Neural cell (in vitro differentiated cells): ENCODE measurements around the gene NEBL. TPM values are rescaled to one million over a fixed set of nuclear protein-coding genes. Genes with fewer than 3 reads are reported as not detected.

Experiments
- H2AFZ ChIP-seq: fragments of 200-600, 300-800 bp; sonication (generic), shearing (Covaris generic); 2 replicates; pipeline ENCODE4 v1.6.0; 2014; ENCODE audit warnings: low read depth, mild to moderate bottlenecking, antibody characterized with exemption, low read length, moderate library complexity
- H3F3A ChIP-seq: fragments of 200-600 bp; shearing (Covaris generic); 2 replicates; pipeline ENCODE4 v1.6.1; 2016; ENCODE audit warnings: mild to moderate bottlenecking, moderate library complexity, mixed read lengths, antibody characterized with exemption, low read length; ENCODE audit not compliant: insufficient read depth, poor library complexity, severe bottlenecking
- H3K27ac ChIP-seq: fragments of 200-600, 300-800 bp; sonication (generic), shearing (Covaris generic); 2 replicates; pipeline ENCODE4 v1.5.1; 2014; ENCODE audit warnings: mild to moderate bottlenecking, low read length, moderate library complexity
- H3K27me3 ChIP-seq: fragments of 300-800, 200-600 bp; sonication (generic), shearing (Covaris generic); 2 replicates; pipeline ENCODE4 v1.6.0; 2014; ENCODE audit warnings: mild to moderate bottlenecking, low read depth, low read length, moderate library complexity; ENCODE audit not compliant: insufficient read depth
- H3K36me3 ChIP-seq: fragments of 300-800, 200-600 bp; sonication (generic), shearing (Covaris generic); 2 replicates; pipeline ENCODE4 v1.5.1; 2014; ENCODE audit warnings: mild to moderate bottlenecking, antibody characterized with exemption, low read length, moderate library complexity; ENCODE audit not compliant: insufficient read depth
- H3K4me2 ChIP-seq: fragments of 300-800, 200-600 bp; sonication (generic), shearing (Covaris generic); 2 replicates; pipeline ENCODE4 v1.6.0; 2014; ENCODE audit warnings: mild to moderate bottlenecking, low read length
- H3K4me3 ChIP-seq: fragments of 300-800, 200-600 bp; sonication (generic), shearing (Covaris generic); 2 replicates; pipeline ENCODE4 v1.5.1; 2014; ENCODE audit warnings: mild to moderate bottlenecking, low read length, moderate library complexity
- H3K79me2 ChIP-seq: fragments of 200-600 bp; shearing (Covaris generic); replicated peaks from 2 replicates; pipeline ENCODE4 v1.6.0; 2014; ENCODE audit warnings: mild to moderate bottlenecking, low read length, moderate library complexity; ENCODE audit not compliant: insufficient read depth
- H3K9ac ChIP-seq: fragments of 300-800, 200-600 bp; sonication (generic), shearing (Covaris generic); 2 replicates; pipeline ENCODE4 v1.6.1; 2016; ENCODE audit warnings: mild to moderate bottlenecking, low read length, mixed read lengths
- H3K9me2 ChIP-seq: fragments of 200-600 bp; shearing (Covaris generic); 2 replicates; pipeline ENCODE4 v1.6.1; 2016; ENCODE audit warnings: mild to moderate bottlenecking, low read length, mixed read lengths; ENCODE audit not compliant: insufficient read depth
- H3K9me3 ChIP-seq: fragments of 200-600, 300-800 bp; sonication (generic), shearing (Covaris generic); 2 replicates; pipeline ENCODE4 v1.6.1; 2016; ENCODE audit warnings: mild to moderate bottlenecking, mixed run types, low read length, moderate library complexity, mixed read lengths
- H4K20me1 ChIP-seq: fragments of 200-600 bp; shearing (Covaris generic); 2 replicates; pipeline ENCODE4 v1.6.1; 2016; ENCODE audit warnings: mild to moderate bottlenecking, mixed run types; ENCODE audit not compliant: insufficient read depth
- EP300 ChIP-seq: fragments of 450-650 bp; conservative IDR thresholded peaks from 2 replicates; pipeline ENCODE4 v1.6.1; 2014; ENCODE audit warnings: antibody characterized with exemption, mild to moderate bottlenecking, moderate library complexity; ENCODE audit not compliant: poor library complexity, severe bottlenecking
- EZH2 ChIP-seq: fragments of 200-600, 300-800 bp; shearing (Covaris generic), sonication (generic); IDR thresholded peaks from 2 replicates; pipeline ENCODE4 v1.6.1; 2014; ENCODE audit warnings: antibody characterized with exemption, low read length, borderline replicate concordance, mild to moderate bottlenecking; ENCODE audit not compliant: insufficient read depth, poor library complexity, severe bottlenecking
- MXI1 ChIP-seq: fragments of 450-650 bp; conservative IDR thresholded peaks from 2 replicates; pipeline ENCODE4 v1.6.1; 2014; ENCODE audit warnings: antibody characterized with exemption, mild to moderate bottlenecking; ENCODE audit not compliant: poor library complexity, severe bottlenecking
- POLR2AphosphoS5 ChIP-seq: IDR thresholded peaks from 2 replicates; pipeline ENCODE4 v1.6.1; 2012
- RAD21 ChIP-seq: fragments of 450-650 bp; conservative IDR thresholded peaks from 2 replicates; pipeline ENCODE4 v1.6.1; 2014; ENCODE audit warnings: antibody characterized with exemption, mild to moderate bottlenecking, moderate library complexity
- SMC3 ChIP-seq: fragments of 450-650 bp; conservative IDR thresholded peaks from 2 replicates; pipeline ENCODE4 v1.6.1; 2014; ENCODE audit warnings: antibody characterized with exemption, mild to moderate bottlenecking, moderate library complexity; ENCODE audit not compliant: poor library complexity
- TAF1 ChIP-seq: IDR thresholded peaks from 2 replicates; pipeline ENCODE4 v1.6.1; 2012; ENCODE audit warnings: low read depth
- polyA plus RNA-seq: library from polyadenylated mRNA; depleted of rRNA; stranded (reverse); fragments of >200 nt; gene quantifications from 2 replicates; pipeline ENCODE4 v1.2.3, GENCODE V29; 2014
- TF ChIP-seq, protein P1 (sequence below): fragments of 450-650 bp; IDR thresholded peaks from 2 replicates; pipeline ENCODE4 v1.5.1; 2014; ENCODE audit warnings: antibody characterized with exemption, mild to moderate bottlenecking, moderate library complexity; ENCODE audit not compliant: poor library complexity, severe bottlenecking
- TF ChIP-seq, protein P2 (sequence below): IDR thresholded peaks from 2 replicates; pipeline ENCODE4 v1.6.1; 2012; ENCODE audit warnings: borderline replicate concordance

NEBL gene
- polyA plus RNA-seq, 1 donor from 2014 or later = 16.3 TPM

DNA sequence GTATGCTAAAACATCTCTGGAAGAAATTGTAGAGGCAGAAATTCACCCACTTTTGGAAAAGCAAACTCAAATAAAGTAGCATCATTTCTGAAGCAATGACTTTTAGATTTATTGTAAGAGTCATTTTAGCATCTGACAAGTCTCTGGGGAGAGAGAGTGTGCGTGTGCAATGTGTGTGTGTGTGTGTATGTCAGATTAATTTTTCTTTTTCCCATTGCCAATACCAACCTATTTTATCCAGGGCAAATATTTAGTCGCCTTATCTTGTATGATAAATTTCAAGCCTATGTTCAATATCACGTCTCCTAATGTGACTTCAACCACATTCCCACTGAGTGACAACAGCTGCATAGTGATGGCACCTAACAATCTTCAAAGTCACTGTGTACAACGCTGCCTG lies 101.7 kb downstream of the NEBL start:
- Histone ChIP-seq H3K36me3 (no peaks in the 10 kb centered on the region), H3K27me3 (no peaks in the 10 kb centered on the region), H3K27ac (no peak overlapping the region), H3K4me3 (no peak overlapping the region), H3K9ac (no peak overlapping the region), H2AFZ (no peak overlapping the region), H3K4me2 (no peak overlapping the region), H3K79me2 (no peaks in the 10 kb centered on the region), H3K9me2 (no peaks in the 10 kb centered on the region), H3K9me3 (no peaks in the 10 kb centered on the region), H4K20me1 (no peaks in the 10 kb centered on the region), H3F3A (no peaks in the 10 kb centered on the region)
- TF ChIP-seq, protein P1, sequence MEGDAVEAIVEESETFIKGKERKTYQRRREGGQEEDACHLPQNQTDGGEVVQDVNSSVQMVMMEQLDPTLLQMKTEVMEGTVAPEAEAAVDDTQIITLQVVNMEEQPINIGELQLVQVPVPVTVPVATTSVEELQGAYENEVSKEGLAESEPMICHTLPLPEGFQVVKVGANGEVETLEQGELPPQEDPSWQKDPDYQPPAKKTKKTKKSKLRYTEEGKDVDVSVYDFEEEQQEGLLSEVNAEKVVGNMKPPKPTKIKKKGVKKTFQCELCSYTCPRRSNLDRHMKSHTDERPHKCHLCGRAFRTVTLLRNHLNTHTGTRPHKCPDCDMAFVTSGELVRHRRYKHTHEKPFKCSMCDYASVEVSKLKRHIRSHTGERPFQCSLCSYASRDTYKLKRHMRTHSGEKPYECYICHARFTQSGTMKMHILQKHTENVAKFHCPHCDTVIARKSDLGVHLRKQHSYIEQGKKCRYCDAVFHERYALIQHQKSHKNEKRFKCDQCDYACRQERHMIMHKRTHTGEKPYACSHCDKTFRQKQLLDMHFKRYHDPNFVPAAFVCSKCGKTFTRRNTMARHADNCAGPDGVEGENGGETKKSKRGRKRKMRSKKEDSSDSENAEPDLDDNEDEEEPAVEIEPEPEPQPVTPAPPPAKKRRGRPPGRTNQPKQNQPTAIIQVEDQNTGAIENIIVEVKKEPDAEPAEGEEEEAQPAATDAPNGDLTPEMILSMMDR = no peak
- TF ChIP-seq, protein P2, sequence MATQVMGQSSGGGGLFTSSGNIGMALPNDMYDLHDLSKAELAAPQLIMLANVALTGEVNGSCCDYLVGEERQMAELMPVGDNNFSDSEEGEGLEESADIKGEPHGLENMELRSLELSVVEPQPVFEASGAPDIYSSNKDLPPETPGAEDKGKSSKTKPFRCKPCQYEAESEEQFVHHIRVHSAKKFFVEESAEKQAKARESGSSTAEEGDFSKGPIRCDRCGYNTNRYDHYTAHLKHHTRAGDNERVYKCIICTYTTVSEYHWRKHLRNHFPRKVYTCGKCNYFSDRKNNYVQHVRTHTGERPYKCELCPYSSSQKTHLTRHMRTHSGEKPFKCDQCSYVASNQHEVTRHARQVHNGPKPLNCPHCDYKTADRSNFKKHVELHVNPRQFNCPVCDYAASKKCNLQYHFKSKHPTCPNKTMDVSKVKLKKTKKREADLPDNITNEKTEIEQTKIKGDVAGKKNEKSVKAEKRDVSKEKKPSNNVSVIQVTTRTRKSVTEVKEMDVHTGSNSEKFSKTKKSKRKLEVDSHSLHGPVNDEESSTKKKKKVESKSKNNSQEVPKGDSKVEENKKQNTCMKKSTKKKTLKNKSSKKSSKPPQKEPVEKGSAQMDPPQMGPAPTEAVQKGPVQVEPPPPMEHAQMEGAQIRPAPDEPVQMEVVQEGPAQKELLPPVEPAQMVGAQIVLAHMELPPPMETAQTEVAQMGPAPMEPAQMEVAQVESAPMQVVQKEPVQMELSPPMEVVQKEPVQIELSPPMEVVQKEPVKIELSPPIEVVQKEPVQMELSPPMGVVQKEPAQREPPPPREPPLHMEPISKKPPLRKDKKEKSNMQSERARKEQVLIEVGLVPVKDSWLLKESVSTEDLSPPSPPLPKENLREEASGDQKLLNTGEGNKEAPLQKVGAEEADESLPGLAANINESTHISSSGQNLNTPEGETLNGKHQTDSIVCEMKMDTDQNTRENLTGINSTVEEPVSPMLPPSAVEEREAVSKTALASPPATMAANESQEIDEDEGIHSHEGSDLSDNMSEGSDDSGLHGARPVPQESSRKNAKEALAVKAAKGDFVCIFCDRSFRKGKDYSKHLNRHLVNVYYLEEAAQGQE = no peak

DNA sequence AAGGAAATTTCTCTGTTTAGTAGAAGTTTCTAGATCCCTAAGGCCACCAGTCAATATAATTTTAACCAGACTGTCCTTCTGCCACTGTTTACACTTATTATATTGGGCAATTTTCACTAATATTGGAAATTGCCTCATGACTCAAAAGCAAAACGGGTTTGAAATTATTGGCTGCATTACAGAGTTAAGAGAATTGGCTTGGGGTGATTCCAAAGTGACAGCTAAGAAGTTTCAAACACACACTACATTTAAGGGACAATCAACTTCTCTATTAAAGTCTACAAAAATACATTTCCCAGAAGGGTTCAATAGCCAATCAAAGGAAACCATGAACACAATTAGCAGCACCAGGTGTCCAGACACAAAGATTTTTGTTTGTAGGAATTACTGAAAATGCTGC lies 111.9 kb downstream of the NEBL start:
- Histone ChIP-seq H4K20me1 (no peaks in the 10 kb centered on the region), H3K4me2 (no peak overlapping the region), H3K9me2 (no peaks in the 10 kb centered on the region), H3K27me3 (no peaks in the 10 kb centered on the region), H3K27ac (no peak overlapping the region), H3F3A (no peaks in the 10 kb centered on the region), H2AFZ (no peak overlapping the region), H3K4me3 (no peak overlapping the region), H3K36me3 (no peaks in the 10 kb centered on the region), H3K9ac (no peak overlapping the region), H3K79me2 (no peaks in the 10 kb centered on the region), H3K9me3 (no peaks in the 10 kb centered on the region)
- TF ChIP-seq, protein P1 = no peak
- TF ChIP-seq, protein P2 = no peak
- TF ChIP-seq EZH2 (no peak), POLR2AphosphoS5 (no peak), MXI1 (no peak), TAF1 (no peak), SMC3 (no peak), RAD21 (no peak), EP300 (no peak)
